MM.1S (cell line): Measurements from ENCODE around the gene USP20.

Experiments
- DNase-seq: peaks from one replicate; pipeline ENCODE4 v3.0.0-alpha.2; 2015
- H2AFZ ChIP-seq: fragments of 300-600 bp; sonication (generic); 2 replicates; pipeline ENCODE4 v1.6.0; 2016; ENCODE audit warnings: antibody characterized with exemption, low read length
- H3F3A ChIP-seq: fragments of 300-600 bp; sonication (generic); 2 replicates; pipeline ENCODE4 v1.6.1; 2016; ENCODE audit warnings: mild to moderate bottlenecking, antibody characterized with exemption, low read length, moderate library complexity, mixed read lengths; ENCODE audit not compliant: insufficient read depth
- H3K27ac ChIP-seq: fragments of 300-600 bp; sonication (generic); 2 replicates; pipeline ENCODE4 v1.5.1; 2016; ENCODE audit warnings: mild to moderate bottlenecking, low read length
- H3K27me3 ChIP-seq: fragments of 300-600 bp; sonication (generic); replicated peaks from 2 replicates; pipeline ENCODE4 v1.6.0; 2016; ENCODE audit warnings: low read length; ENCODE audit not compliant: insufficient read depth
- H3K36me3 ChIP-seq: fragments of 300-600 bp; sonication (generic); replicated peaks from 2 replicates; pipeline ENCODE4 v1.6.1; 2016; ENCODE audit warnings: mild to moderate bottlenecking, low read length, mixed read lengths; ENCODE audit not compliant: insufficient read depth
- H3K4me1 ChIP-seq: fragments of 300-600 bp; sonication (generic); 2 replicates; pipeline ENCODE4 v1.6.1; 2016; ENCODE audit warnings: low read length, mixed read lengths
- H3K4me2 ChIP-seq: fragments of 300-600 bp; sonication (generic); 2 replicates; pipeline ENCODE4 v1.6.0; 2016; ENCODE audit warnings: low read depth, low read length
- H3K4me3 ChIP-seq: fragments of 300-600 bp; sonication (generic); 2 replicates; pipeline ENCODE4 v1.5.1; 2016; ENCODE audit warnings: low read length, mixed read lengths
- H3K79me2 ChIP-seq: fragments of 300-600 bp; sonication (generic); 2 replicates; pipeline ENCODE4 v1.6.1; 2016; ENCODE audit warnings: mixed run types, low read length, mixed read lengths
- H3K9ac ChIP-seq: fragments of 300-600 bp; sonication (generic); 2 replicates; pipeline ENCODE4 v1.6.1; 2016; ENCODE audit warnings: low read length, mixed read lengths
- H3K9me2 ChIP-seq: fragments of 300-600 bp; sonication (generic); replicated peaks from 2 replicates; pipeline ENCODE4 v1.6.1; 2016; ENCODE audit warnings: mild to moderate bottlenecking, low read length, mixed read lengths; ENCODE audit not compliant: insufficient read depth
- H3K9me3 ChIP-seq: fragments of 300-600 bp; sonication (generic); replicated peaks from 2 replicates; pipeline ENCODE4 v1.6.1; 2016; ENCODE audit warnings: mild to moderate bottlenecking, low read length, mixed read lengths; ENCODE audit not compliant: insufficient read depth
- H4K20me1 ChIP-seq: fragments of 300-600 bp; sonication (generic); 2 replicates; pipeline ENCODE4 v1.6.1; 2016; ENCODE audit warnings: mild to moderate bottlenecking, low read length, moderate library complexity, mixed read lengths; ENCODE audit not compliant: insufficient read depth
- EZH2 ChIP-seq: fragments of 300-600 bp; sonication (generic); optimal IDR thresholded peaks from 2 replicates; pipeline ENCODE3; 2017; ENCODE audit warnings: low read depth, mild to moderate bottlenecking, antibody characterized with exemption, low read length, mixed read lengths
- EZH2phosphoT487 ChIP-seq: fragments of 300-600 bp; sonication (generic); IDR thresholded peaks from 2 replicates; pipeline ENCODE4 v1.6.1; 2018; ENCODE audit warnings: antibody characterized with exemption, low read length
- TF ChIP-seq, protein P1 (sequence below): fragments of 300-600 bp; sonication (generic); IDR thresholded peaks from 2 replicates; pipeline ENCODE4 v1.5.1; 2016; ENCODE audit warnings: antibody characterized with exemption, low read length, mixed read lengths

The USP20 gene

DNA sequence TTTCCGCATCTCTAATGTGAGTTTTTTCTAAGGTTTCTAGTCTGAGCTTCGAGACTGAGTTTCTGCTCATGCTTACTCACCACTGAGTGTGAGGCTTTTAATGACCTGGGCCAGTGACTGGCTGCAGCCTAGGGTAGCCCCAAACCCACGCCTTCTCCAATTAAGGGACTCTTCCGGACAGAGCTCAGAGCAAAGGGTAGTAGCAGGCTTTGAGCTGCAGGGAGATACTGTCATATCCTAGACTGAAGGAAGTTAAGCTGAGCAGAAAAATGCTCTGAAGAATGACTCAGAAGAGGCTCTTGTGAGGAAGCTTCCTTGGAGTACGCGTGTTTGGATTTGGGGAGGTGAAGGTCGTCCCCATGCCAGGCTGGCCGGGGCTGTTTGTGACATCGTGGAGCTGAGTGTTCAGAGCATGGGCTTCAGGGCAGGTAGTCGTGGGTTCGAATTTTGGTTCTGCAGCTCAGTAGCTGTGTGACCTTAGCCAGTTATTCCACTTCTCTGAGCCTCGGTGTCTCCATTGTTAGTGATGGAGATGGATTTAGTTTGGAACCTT is 3.5 kb downstream of the USP20 start:
- Histone ChIP-seq H3K4me2 (no peak overlapping the region), H3K4me1 (peaks cover 12% of the 10 kb centered on the region; the same call in 1 of the 2 replicates), H4K20me1 (no peaks in the 10 kb centered on the region), H2AFZ (no peak overlapping the region), H3K36me3 (no peaks in the 10 kb centered on the region), H3K27me3 (no peaks in the 10 kb centered on the region), H3F3A (no peaks in the 10 kb centered on the region), H3K4me3 (no peak overlapping the region), H3K79me2 (peaks cover 21% of the 10 kb centered on the region), H3K27ac (no peak overlapping the region), H3K9me3 (no peaks in the 10 kb centered on the region), H3K9ac (no peak overlapping the region), H3K9me2 (no peaks in the 10 kb centered on the region)
- TF ChIP-seq, protein P1, sequence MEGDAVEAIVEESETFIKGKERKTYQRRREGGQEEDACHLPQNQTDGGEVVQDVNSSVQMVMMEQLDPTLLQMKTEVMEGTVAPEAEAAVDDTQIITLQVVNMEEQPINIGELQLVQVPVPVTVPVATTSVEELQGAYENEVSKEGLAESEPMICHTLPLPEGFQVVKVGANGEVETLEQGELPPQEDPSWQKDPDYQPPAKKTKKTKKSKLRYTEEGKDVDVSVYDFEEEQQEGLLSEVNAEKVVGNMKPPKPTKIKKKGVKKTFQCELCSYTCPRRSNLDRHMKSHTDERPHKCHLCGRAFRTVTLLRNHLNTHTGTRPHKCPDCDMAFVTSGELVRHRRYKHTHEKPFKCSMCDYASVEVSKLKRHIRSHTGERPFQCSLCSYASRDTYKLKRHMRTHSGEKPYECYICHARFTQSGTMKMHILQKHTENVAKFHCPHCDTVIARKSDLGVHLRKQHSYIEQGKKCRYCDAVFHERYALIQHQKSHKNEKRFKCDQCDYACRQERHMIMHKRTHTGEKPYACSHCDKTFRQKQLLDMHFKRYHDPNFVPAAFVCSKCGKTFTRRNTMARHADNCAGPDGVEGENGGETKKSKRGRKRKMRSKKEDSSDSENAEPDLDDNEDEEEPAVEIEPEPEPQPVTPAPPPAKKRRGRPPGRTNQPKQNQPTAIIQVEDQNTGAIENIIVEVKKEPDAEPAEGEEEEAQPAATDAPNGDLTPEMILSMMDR: no peak
- TF ChIP-seq EZH2 (no peak), EZH2phosphoT487 (no peak)
- DNase-seq: no peak

DNA sequence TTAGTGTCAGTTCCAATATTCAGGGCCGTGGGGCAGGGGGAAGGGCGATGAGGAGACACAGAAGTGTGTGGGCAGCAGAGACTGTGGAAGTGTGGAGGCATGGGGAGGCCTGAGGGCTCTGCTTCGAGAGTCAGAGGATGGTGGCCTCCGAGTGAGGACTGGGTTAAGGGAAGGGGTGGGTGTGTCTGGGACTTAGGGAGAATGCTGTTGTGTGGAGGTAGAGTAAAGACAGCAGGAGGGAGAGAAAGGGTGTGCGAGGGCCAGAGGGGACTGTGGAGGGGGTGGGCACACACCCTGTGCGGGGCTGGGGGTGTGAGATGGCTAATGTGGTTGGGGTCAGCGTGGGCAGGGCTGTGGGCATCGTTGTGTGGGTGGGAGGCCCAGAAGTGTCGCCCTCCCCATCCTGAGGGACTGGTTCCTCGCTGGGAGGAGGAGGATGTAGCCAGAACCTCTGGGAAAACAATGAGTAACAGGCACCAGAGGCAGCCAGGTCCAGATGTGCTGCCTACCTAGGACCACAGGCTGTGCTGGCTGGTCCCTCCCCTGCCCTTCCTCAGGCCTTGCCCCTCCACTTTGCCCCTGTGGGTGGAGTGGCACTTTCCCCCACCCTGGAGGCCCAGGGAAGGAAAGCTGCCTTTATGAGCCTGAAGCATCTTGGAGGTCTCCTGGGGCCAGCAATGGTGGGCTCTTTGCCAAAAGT is 4.2 kb downstream of the USP20 start:
- Histone ChIP-seq H3K9ac (no peak overlapping the region), H3K9me2 (no peaks in the 10 kb centered on the region), H3F3A (no peaks in the 10 kb centered on the region), H3K4me1 (0 out of 2 replicates have a peak, but pooled peaks cover 8% of the 10 kb centered on the region), H3K36me3 (no peaks in the 10 kb centered on the region), H4K20me1 (no peaks in the 10 kb centered on the region), H3K4me2 (no peak overlapping the region), H3K27me3 (no peaks in the 10 kb centered on the region), H2AFZ (no peak overlapping the region), H3K4me3 (no peak overlapping the region), H3K9me3 (no peaks in the 10 kb centered on the region), H3K79me2 (peaks cover 14% of the 10 kb centered on the region), H3K27ac (no peak overlapping the region)
- no peak for DNase-seq
- TF ChIP-seq, protein P1: no peak

DNA sequence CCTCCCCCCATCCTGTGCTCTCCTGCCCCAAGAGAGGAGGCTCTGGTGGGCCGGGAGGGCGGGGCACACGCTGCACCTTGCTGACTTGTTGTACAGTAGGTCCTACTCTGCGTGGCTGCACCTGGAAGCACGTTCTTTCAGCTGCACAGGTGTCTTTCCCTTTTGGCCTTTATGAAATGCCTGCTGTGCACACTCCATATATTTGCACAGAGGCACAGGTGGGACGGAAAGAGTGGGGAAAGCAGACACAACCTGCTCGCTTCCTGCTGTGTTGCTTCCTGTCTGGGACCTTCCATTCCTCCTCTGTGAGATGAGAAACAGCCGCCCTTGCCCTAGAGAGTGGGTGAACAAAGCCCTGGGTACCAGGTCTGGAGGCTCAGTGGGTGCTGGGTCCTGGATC is 4.8 kb downstream of the USP20 start:
- TF ChIP-seq, protein P1: no peak
- no peak for TF ChIP-seq EZH2phosphoT487
- TF ChIP-seq EZH2: no peak
- Histone ChIP-seq H3K4me2 (no peak overlapping the region), H2AFZ (no peak overlapping the region), H3K4me1 (0 out of 2 replicates have a peak, but pooled peaks cover 8% of the 10 kb centered on the region), H3K79me2 (peaks cover 9% of the 10 kb centered on the region), H3K9me3 (no peaks in the 10 kb centered on the region), H3K27me3 (no peaks in the 10 kb centered on the region), H3F3A (no peaks in the 10 kb centered on the region), H3K9me2 (no peaks in the 10 kb centered on the region), H3K9ac (no peak overlapping the region), H3K27ac (no peak overlapping the region), H4K20me1 (no peaks in the 10 kb centered on the region), H3K36me3 (no peaks in the 10 kb centered on the region), H3K4me3 (no peak overlapping the region)
- DNase-seq: no peak
